Activated naive CD8-positive, alpha-beta T cell treated with anti-CD3 and anti-CD28 coated beads, Interleukin-2, amount 10 ng/mL, durations not matched to agents 7 days and 5 days (primary cell): ENCODE results near the gene ITK. TPM values are rescaled to one million over a fixed set of nuclear protein-coding genes. Genes with fewer than 3 reads are reported as not detected.
"Not testable (repeated sequence)": the region's sequence is repeated elsewhere in the genome, so short reads cannot be mapped to it uniquely, and the experiment has no call there.

Experiments
- ATAC-seq: fragments of 150-1000 bp; cut with Tn5 transposase; one replicate; pipeline ENCODE4 v1.10.0; 2021; ENCODE audit warnings: low read depth, moderate library complexity
- POLR2A ChIA-PET: fragments of 350-600 bp; sonication (Branson Sonifier 250); formaldehyde crosslinking; loops from one replicate; lab custom pipeline; 2021; ENCODE audit warnings: antibody characterized with exemption; lab: Charles Lee
- DNase-seq: peaks from one replicate; pipeline ENCODE4 v3.0.0; 2021
- H3K27ac Mint-ChIP-seq: one replicate; pipeline ENCODE4 v1.8.0; 2022; ENCODE audit warnings: mild to moderate bottlenecking, mixed read lengths
- H3K27me3 Mint-ChIP-seq: one replicate; pipeline ENCODE4 v1.8.0; 2022; ENCODE audit warnings: mild to moderate bottlenecking, moderate library complexity, mixed read lengths
- H3K36me3 Mint-ChIP-seq: one replicate; pipeline ENCODE4 v1.8.0; 2021; ENCODE audit warnings: mild to moderate bottlenecking, mixed read lengths
- H3K4me1 Mint-ChIP-seq: one replicate; pipeline ENCODE4 v1.8.0; 2021; ENCODE audit warnings: mixed read lengths
- H3K4me3 Mint-ChIP-seq: one replicate; pipeline ENCODE4 v1.8.0; 2022; ENCODE audit warnings: mild to moderate bottlenecking, moderate library complexity, mixed read lengths
- H3K9me3 Mint-ChIP-seq: one replicate; pipeline ENCODE4 v1.8.0; 2021; ENCODE audit warnings: mixed read lengths
- total RNA-seq, 2 experiments: library from RNA; stranded (reverse); gene quantifications; one replicate each; pipeline ENCODE4 v1.2.3, GENCODE V29; 2021

Gene ITK
- total RNA-seq, 2 experiments from 2014 or later, result 313 to 324 TPM

DNA sequence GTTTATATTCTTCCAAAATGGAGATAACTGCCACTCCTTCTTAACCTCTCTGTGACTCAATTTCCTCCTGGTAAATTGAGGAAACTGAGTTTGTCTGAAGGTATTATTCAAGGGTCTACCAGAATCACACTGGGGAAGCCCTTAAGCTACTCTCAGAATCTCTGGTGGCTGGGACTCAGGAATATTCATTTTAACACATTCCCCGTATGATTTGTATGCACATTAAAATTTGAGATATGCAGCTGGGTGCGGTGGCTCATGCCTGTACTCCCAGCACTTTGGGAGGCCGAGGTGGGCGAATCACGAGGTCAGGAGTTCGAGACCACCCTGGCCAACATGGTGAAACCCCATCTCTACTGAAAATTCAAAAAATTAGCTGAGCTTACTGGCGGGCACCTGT, 64.1 kb downstream of the ITK start:
- Mint-ChIP-seq H3K4me1 (peaks cover 59% of the 10 kb centered on the region), H3K36me3 (peaks cover 84% of the 10 kb centered on the region), H3K27ac (peak overlapping the region; percentile 40)
- not testable (repeated sequence) for DNase-seq, H3K27me3 Mint-ChIP-seq, H3K9me3 Mint-ChIP-seq, H3K4me3 Mint-ChIP-seq, ATAC-seq
- POLR2A ChIA-PET, result interaction anchor here (0.7 kb wide), 1 partner anchor 1356 kb away, joined by 3 read pairs; no protein-coding TSS in a partner anchor

DNA sequence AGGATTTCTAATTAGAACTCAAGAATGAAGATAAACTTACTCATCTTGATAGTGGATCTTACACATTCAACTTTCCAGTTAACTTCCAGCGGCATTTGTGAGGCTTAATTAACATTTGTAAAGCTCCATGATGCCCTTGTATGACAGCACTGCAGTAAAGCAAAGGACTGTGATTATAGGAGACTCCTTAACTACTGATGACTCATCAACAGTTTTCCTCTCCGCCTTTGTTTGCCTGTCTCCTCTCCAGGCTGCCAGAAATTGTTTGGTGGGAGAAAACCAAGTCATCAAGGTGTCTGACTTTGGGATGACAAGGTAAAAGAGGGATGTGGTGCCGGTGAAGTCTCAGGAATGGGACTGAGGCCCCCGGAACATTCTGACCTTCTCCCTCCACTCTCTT, 64.8 kb downstream of the ITK start:
- POLR2A ChIA-PET, result no interaction called here
- Mint-ChIP-seq H3K27me3 (no peaks in the 10 kb centered on the region), H3K36me3 (peaks cover 82% of the 10 kb centered on the region), H3K4me1 (peaks cover 62% of the 10 kb centered on the region), H3K27ac (peak overlapping the region; percentile 36), H3K9me3 (no peaks in the 10 kb centered on the region), H3K4me3 (no peak overlapping the region)
- no peak for ATAC-seq
- DNase-seq, result no peak

- POLR2A ChIA-PET, result no interaction called here
- Mint-ChIP-seq H3K4me3 (no peak overlapping the region), H3K27me3 (no peaks in the 10 kb centered on the region)
Observed at GRCh38 chr5:157245886-157246285, 65.2 kb downstream of the ITK start.

DNA sequence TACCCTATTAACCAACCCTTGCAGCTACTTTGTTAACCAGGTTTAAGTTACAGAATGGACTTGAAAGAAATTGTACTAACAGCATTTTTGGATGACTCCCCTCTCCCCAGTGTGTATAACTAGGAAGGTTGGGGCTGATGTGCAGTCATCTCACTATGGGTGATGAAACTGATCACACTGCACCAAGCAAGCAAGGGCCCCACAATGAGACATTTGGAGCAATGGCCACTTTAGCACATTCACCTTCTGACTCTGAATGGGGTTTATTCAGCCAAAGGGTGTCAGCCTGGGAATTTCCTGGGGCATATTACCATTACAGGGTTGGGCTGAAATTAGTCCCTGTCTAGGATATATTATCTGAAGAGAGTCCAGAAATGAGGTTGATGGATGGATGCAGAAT, 66.6 kb downstream of the ITK start:
- no peaks in the 10 kb centered on the region for H3K27me3 Mint-ChIP-seq
- H3K4me3 Mint-ChIP-seq, result peak overlapping the region; percentile 75
- POLR2A ChIA-PET, result interaction anchor here (1.5 to 5.2 kb wide), 3 partner anchors 8 to 63 kb away, joined by 4 to 29 read pairs (median 7); no protein-coding TSS in a partner anchor
- DNase-seq (no peak), ATAC-seq (no peak)
- H3K9me3 Mint-ChIP-seq, result no peaks in the 10 kb centered on the region
- H3K4me1 Mint-ChIP-seq, result peaks cover 75% of the 10 kb centered on the region
- peaks cover 85% of the 10 kb centered on the region for H3K36me3 Mint-ChIP-seq
- peak overlapping the region; percentile 84 for H3K27ac Mint-ChIP-seq

More at GRCh38 chr5:157245886-157246285, 65.2 kb downstream of the ITK start:
- H3K36me3 Mint-ChIP-seq, result peaks cover 83% of the 10 kb centered on the region
- DNase-seq, result no peak
- peak overlapping the region; percentile 36 for H3K27ac Mint-ChIP-seq
- ATAC-seq, result no peak
- no peaks in the 10 kb centered on the region for H3K9me3 Mint-ChIP-seq
- peaks cover 64% of the 10 kb centered on the region for H3K4me1 Mint-ChIP-seq

- H3K4me1 Mint-ChIP-seq, result peaks cover 85% of the 10 kb centered on the region
Observed at GRCh38 chr5:157248821-157249470, 68.3 kb downstream of the ITK start.

DNA sequence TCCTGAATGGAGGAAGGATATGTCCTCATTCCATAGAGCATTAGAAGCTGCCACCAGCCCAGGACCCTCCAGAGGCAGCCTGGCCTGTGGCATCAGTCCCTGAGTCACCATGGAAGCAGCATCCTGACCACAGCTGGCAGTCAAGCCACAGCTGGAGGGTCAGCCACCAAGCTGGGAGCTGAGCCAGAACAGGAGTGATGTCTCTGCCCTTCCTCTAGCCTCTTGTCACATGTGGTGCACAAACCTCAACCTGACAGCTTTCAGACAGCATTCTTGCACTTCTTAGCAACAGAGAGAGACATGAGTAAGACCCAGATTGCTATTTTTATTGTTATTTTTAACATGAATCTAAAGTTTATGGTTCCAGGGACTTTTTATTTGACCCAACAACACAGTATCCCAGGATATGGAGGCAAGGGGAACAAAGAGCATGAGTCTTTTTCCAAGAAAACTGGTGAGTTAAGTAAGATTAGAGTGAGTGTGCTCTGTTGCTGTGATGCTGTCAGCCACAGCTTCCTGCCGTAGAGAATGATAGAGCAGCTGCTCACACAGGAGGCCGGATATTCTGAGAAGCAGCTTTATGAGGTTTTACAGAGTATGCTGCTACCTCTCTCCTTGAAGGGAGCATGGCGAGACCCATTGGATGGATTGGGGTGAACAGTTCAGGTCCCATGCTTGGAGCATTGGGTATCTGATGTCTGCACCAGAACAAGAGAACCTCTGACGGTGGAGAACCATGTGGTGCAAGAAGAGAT, 72.2 kb downstream of the ITK start:
- peak overlapping the region; percentile 60 for H3K4me3 Mint-ChIP-seq
- ATAC-seq, result peak; percentile 88
- H3K27ac Mint-ChIP-seq, result peak overlapping the region; percentile 88
- DNase-seq, result peak; percentile 70
- POLR2A ChIA-PET, result interaction anchor here (0.5 to 4.7 kb wide), 18 partner anchors 10 to 110 kb away, joined by 3 to 68 read pairs (median 6); partner anchors contain the start of genes CYFIP2, ITK and MED7
- H3K4me1 Mint-ChIP-seq, result peaks cover 91% of the 10 kb centered on the region
- peaks cover 84% of the 10 kb centered on the region for H3K36me3 Mint-ChIP-seq
- H3K9me3 Mint-ChIP-seq, result no peaks in the 10 kb centered on the region
- no peaks in the 10 kb centered on the region for H3K27me3 Mint-ChIP-seq

More at GRCh38 chr5:157248821-157249470, 68.3 kb downstream of the ITK start:
- H3K36me3 Mint-ChIP-seq, result peaks cover 85% of the 10 kb centered on the region
- H3K27me3 Mint-ChIP-seq, result no peaks in the 10 kb centered on the region
- ATAC-seq (peak; percentile 30), DNase-seq (no peak)
- peak overlapping the region; percentile 75 for H3K4me3 Mint-ChIP-seq
- POLR2A ChIA-PET, result interaction anchor here (0.7 to 5.2 kb wide), 13 partner anchors 9 to 106 kb away, joined by 3 to 29 read pairs (median 3); partner anchors contain the start of gene MED7
- peak overlapping the region; percentile 84 for H3K27ac Mint-ChIP-seq
- H3K9me3 Mint-ChIP-seq, result no peaks in the 10 kb centered on the region

- ATAC-seq (no peak), DNase-seq (no peak)
- no peaks in the 10 kb centered on the region for H3K27me3 Mint-ChIP-seq
Observed at GRCh38 chr5:157253547-157253946, 72.9 kb downstream of the ITK start.

GRCh38 chr5:157258450-157258849, 77.8 kb downstream of the ITK start:
- ATAC-seq (no peak), DNase-seq (no peak)
- peaks cover 47% of the 10 kb centered on the region for H3K36me3 Mint-ChIP-seq
- H3K4me3 Mint-ChIP-seq, result no peak overlapping the region
- POLR2A ChIA-PET, result interaction anchor here (1.3 to 3.6 kb wide), 3 partner anchors 9 to 14 kb away, joined by 3 to 16 read pairs (median 8); no protein-coding TSS in a partner anchor
- no peak overlapping the region for H3K27ac Mint-ChIP-seq
- peaks cover 68% of the 10 kb centered on the region for H3K4me1 Mint-ChIP-seq
- no peaks in the 10 kb centered on the region for H3K9me3 Mint-ChIP-seq
- H3K27me3 Mint-ChIP-seq, result no peaks in the 10 kb centered on the region

More at GRCh38 chr5:157253547-157253946, 72.9 kb downstream of the ITK start:
- POLR2A ChIA-PET, result interaction anchor here (0.5 to 4.7 kb wide), 16 partner anchors 11 to 111 kb away, joined by 3 to 68 read pairs (median 8); partner anchors contain the start of genes CYFIP2, ITK and MED7
- Mint-ChIP-seq H3K4me1 (peaks cover 87% of the 10 kb centered on the region), H3K36me3 (peaks cover 78% of the 10 kb centered on the region), H3K4me3 (peak overlapping the region; percentile 60), H3K27ac (peak overlapping the region; percentile 88), H3K9me3 (no peaks in the 10 kb centered on the region)

DNA sequence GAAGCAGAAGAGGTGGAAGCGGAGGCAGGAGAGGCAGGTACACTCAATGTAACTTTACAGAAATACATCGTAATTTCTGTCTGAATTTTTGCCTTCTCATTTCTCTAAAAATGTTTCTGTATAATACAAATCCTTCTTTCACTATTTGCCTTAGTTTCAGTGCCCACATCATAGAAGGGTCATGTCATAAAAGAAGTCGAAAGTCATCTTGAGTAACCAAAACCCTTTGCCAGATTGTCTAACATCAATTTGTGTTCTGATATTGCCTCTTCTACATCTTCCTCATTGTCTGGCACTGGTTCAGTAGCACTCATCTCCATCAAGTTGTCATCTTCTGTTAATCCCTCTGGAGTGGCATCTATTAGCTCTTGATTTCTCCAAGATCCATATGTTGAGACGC, 79.1 kb downstream of the ITK start:
- no peak overlapping the region for H3K4me3 Mint-ChIP-seq
- POLR2A ChIA-PET, result interaction anchor here (1.5 kb wide), 1 partner anchor 13 kb away, joined by 4 read pairs; no protein-coding TSS in a partner anchor
- peaks cover 35% of the 10 kb centered on the region for H3K36me3 Mint-ChIP-seq

GRCh38 chr5:157263496-157264090, 83.0 kb downstream of the ITK start:
- ATAC-seq, result no peak
- Mint-ChIP-seq H3K4me1 (peaks cover 59% of the 10 kb centered on the region), H3K27ac (peak overlapping the region; percentile 17), H3K27me3 (no peaks in the 10 kb centered on the region), H3K36me3 (peaks cover 19% of the 10 kb centered on the region), H3K4me3 (no peak overlapping the region), H3K9me3 (no peaks in the 10 kb centered on the region)
- POLR2A ChIA-PET, result interaction anchor here (0.7 to 6.7 kb wide), 3 partner anchors 9 to 121 kb away, joined by 3 to 68 read pairs (median 10); partner anchors contain the start of gene MED7
- no peak for DNase-seq

More for the DNA sequence above, 79.1 kb downstream of the ITK start:
- ATAC-seq, result no peak
- H3K27ac Mint-ChIP-seq, result peak overlapping the region; percentile 9
- H3K4me1 Mint-ChIP-seq, result peaks cover 68% of the 10 kb centered on the region
- no peak for DNase-seq
- no peaks in the 10 kb centered on the region for H3K27me3 Mint-ChIP-seq
- H3K9me3 Mint-ChIP-seq, result no peaks in the 10 kb centered on the region

DNA sequence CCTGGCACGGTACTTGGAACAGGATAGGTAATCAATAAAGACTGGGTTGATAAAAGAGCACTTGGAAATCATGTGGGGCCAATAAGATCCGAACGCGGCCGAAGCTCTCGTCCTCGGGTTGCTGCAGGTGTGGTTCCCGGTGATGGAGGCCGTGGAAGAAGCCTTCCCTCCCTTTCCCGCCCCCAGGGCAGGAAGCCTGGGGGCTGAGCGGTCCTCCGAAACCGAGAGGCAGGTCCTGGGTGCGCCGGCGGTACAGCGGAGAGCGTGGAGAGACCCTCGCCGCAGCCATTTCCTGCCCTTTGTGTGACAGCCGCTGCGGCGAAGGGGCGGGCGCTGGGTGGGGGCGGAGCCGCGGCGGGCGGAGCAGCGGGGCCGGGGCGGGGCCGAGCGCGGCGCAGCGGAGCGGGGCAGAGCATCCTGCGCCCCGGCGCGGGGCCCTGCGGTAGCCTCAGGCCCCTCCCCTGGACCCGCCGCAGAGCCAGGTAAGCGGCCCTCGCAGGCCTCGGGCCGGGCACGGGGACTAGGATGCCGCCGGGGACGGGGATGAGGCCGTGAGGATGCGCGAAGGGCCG, 85.2 kb downstream of the ITK start, which contains the start of gene CYFIP2:
Gene CYFIP2, plus strand, starts transcription at position 410 of the 572 bp plus-strand sequence. CDS start 19,239 bp downstream, outside the sequence.
- Mint-ChIP-seq H3K9me3 (no peaks in the 10 kb centered on the region), H3K4me1 (peaks cover 66% of the 10 kb centered on the region), H3K36me3 (peaks cover 31% of the 10 kb centered on the region), H3K27me3 (no peaks in the 10 kb centered on the region), H3K4me3 (peak within 1 kb of the TSS; percentile 93), H3K27ac (peak within 1 kb of the TSS; percentile 95)
- ATAC-seq (peak; percentile 80), DNase-seq (peak; percentile 91)
- POLR2A ChIA-PET, result interaction anchor here (0.7 to 6.7 kb wide), 9 partner anchors 8 to 123 kb away, joined by 3 to 68 read pairs (median 4); partner anchors contain the start of gene MED7

DNA sequence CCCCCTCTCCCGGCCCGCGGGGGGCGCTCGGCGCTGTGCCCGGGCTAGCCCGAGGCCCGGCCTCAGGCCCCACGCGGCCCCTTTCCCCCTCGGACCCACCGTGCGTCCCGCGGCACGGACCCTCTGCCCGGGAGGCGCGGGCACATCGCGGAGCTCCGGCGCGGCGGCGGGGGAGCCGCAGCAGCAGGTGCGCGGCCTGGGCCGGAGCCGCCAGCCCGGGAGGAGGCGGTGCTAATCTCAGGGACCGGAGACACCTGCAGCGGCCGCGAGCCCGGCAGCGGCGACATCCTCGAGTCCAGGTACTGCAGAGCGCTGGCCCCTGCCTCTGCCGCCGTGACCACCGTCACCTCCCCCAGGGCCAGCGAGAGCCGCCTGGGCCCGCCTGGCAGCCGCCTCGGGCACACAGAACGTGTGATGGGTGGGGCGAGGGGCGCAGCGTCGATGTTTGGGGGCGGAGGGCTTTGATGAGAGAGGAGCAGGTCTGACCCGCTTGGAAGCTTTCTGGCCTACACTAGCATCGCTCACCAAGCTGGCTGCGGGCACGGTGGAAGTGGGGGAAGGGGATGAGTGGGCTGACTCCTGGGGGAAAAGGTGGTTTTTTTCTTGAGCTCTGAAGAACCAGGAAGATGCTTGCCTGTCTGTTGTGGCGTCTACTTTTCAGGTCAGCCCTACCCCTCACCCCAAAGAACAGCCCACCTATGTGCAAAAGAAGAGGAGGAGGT, 85.8 kb downstream of the ITK start:
- peak overlapping the region; percentile 93 for H3K4me3 Mint-ChIP-seq
- no peak for DNase-seq
- H3K9me3 Mint-ChIP-seq, result no peaks in the 10 kb centered on the region
- peaks cover 67% of the 10 kb centered on the region for H3K4me1 Mint-ChIP-seq
- H3K36me3 Mint-ChIP-seq, result peaks cover 35% of the 10 kb centered on the region
- POLR2A ChIA-PET, result interaction anchor here (0.7 to 6.7 kb wide), 12 partner anchors 9 to 124 kb away, joined by 3 to 68 read pairs (median 8); partner anchors contain the start of genes ITK and MED7
- peak; percentile 29 for ATAC-seq
- peak overlapping the region; percentile 84 for H3K27ac Mint-ChIP-seq
- H3K27me3 Mint-ChIP-seq, result no peaks in the 10 kb centered on the region
